HG03342 (cell line): ENCODE results near the gene ABCA7.

Experiments used
- ATAC-seq: cut with Tn5 transposase; IDR thresholded peaks from one replicate; pipeline ENCODE4 v1.9.1; 2021; ENCODE audit warnings: mild to moderate bottlenecking, moderate library complexity; ENCODE audit not compliant: unreplicated experiment

Gene ABCA7

DNA sequence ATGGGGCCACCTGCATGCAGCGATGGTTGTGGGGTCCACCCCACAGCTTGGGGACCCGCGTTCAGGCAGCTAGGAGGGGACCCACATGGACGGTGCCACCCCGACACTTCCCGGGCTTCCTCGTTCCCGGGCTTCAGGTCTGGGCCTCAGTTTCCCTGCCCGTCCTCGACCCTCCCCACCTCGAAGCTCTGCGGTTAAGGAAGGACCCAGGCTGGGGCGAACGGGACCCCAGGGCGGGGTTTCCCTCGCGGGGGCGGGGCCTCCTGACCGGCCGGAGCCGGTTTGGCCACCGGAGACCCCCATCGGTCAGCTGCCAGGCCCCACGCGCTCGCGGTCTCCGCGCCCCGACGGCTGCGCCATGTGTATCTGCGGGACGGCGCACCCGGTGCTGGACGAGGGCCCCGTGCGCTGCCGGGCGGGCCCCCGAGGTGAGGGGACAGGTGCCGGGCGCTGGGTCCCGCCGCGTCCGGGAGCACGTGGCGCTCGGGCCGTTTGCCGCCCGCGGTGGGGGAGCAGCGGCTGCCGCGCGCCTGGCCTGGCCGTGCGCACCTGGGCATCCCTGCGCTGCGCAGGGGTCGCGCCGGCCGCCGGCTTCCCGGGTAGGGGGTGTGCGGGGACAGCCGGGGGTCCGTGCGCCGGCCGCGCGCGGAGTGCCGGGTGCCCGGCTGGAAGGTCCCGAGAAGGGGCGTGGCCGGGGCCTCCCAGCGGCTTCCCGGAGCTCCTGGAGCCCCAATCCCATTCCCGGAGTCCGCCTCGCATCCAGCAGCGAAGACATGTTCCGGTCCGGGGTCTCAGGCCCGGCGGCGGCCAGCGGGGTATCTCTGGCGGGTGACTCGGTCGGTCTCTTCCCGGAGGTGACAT is 31.3 kb downstream of the ABCA7 start:
- ATAC-seq = no peak

DNA sequence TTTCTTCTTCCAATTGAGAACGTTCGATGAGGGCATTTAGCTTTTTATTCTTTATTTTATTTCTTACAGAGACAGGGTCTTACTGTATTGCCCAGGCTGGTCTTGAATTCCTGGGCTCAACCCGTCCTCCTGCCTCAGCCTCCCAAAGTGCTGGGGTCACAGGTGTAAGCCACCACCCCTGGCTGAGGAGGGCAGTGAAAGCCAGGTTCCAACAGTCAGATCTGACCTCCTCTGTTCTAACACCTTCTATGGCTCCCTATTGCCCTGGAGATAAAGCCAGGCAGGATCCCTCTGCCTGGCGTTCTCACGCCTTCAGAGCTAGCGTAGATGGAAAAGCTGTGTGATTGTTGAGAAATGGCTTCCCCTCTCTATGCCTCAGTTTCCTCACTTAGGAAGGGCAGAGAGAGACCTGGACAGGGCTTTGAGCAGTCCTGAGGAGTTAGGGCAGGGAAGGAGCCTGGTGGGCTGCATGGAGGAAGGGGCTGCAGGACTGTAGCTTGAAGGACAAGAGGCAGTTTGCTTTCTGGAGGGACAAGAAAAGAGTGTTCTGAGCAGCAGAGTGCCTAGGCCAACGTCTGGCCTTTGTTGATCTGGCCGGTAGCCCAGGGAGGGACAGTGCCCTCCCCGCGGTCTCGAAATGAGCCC is 32.6 kb downstream of the ABCA7 start:
- ATAC-seq = no peak

DNA sequence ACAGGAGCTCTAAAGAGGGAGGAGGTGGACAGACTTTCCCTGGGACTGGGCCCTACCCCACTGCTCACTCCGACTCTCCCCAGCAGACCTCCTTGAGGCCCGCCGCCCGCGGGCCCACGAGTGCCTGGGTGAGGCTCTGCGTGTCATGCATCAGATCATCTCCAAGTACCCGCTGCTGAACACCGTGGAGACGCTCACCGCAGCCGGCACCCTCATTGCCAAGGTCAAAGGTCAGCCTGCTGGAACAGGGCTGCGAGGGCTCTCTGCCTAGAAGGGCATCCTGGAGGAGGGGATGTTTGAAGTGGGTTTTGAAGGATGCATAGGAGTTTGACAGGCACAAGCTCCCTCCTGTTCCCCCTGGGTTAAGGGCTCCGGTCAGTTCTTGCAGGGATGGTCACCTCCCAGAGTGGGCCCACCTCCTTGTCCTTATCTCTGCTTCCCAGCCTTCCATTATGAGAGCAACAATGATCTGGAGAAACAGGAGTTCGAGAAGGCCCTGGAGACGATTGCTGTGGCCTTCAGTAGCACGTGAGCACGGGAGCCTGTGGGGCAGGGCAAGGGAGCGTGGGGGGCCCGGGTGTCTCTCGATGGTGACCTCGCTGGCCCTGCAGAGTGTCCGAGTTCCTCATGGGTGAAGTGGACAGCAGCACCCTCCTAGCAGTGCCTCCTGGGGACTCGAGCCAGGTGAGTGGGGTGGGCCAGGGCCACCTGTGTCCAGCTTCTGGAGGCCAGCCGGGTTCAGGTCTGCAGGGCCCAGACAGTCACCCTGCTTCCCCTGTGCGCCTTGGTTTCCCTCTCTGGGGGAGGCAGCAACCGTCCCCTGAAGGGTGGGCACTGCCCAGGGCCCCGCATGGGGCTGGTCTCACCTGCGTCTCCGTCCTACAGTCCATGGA is 33.4 kb downstream of the ABCA7 start:
- no peak for ATAC-seq

DNA sequence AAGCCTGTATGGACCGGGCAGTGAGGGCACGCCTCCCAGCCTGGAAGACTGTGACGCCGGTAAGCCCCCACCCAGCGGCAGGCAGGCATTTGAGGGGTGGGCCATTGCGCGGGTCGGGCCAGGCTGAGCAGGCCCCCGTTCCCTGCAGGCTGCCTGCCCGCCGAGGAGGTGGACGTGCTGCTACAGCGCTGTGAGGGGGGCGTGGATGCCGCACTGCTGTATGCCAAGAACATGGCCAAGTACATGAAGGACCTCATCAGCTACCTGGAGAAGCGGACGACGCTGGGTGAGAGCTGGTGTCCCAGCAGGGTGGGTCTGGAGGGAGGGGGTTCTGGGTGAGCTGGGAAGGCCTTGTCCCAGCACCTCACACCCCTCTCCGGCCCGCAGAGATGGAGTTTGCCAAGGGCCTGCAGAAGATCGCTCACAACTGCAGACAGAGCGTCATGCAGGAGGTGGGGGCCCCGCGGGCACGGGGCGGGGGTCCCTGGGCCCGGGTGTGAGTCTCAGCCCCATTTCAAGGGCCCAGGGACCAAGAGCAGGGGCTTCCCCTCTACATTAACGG is 34.1 kb downstream of the ABCA7 start:
- ATAC-seq = no peak

DNA sequence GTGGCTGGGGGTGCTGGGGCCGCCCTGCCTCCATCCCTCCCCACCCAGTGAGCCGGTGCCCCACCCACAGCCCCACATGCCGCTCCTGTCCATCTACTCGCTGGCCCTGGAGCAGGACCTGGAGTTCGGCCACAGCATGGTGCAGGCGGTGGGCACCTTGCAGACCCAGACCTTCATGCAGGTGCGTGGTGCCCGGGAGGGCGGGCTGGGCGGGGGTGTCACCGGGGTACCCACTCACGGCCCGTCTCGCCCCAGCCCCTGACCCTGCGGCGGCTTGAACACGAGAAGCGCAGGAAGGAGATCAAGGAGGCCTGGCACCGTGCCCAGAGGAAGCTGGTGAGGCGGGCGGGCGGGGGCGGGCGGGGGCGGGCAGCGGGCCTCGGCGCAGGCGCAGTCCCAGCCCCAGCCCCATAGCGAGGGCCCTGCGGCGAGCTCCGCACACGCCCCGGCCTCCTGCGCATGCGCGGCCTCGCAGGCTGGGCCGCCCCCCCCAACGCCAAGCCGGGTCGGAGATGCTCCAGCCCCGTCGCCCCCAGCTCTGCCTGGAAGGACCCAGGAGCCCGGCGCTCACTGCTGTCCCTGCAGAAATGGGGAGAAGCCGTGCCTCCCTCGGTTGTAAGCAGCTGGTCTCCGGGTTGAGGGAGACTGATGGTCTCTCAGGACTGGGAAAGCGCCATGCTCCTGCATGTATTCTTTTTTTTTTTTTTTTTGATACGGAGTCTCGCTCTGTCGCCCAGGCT is 34.8 kb downstream of the ABCA7 start:
- ATAC-seq = no peak

DNA sequence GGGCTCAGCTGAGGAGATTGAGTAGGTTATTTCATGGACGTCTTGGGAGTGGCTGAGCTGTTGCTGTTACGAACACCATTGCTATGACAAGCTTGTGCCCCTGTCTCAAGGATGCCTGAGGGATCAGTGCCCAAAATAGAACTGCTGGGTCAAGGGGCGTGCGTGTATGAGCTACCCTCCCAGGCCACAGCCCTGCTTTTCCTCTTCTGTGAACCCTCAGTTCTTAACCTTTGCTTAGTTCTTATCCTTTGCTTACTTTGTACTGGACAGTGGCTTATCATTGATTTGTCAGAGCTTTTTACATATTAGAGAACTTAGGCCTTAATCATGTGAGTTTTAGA is 36.1 kb downstream of the ABCA7 start:
- ATAC-seq = no peak

DNA sequence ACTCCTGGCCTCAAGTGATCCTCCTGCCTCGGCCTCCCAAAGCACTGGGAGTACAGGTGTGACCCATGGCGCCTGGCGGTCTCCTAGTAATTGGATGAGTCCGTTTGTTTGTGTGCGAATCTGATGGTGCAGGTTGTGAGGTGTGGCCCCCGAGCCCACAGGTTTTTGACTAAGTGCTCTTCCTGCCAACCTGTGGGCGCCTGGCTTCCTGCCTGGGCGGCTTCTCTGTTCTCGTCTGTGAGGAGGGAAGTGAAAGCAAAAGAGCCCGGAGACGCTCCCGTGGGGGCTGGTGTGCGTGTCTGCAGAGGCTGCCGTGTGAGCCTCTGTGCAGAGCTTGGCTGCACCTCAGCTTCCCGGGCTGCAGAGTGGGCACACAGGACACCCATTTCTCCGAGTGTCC is 37.0 kb downstream of the ABCA7 start:
- ATAC-seq = peak; percentile 66

DNA sequence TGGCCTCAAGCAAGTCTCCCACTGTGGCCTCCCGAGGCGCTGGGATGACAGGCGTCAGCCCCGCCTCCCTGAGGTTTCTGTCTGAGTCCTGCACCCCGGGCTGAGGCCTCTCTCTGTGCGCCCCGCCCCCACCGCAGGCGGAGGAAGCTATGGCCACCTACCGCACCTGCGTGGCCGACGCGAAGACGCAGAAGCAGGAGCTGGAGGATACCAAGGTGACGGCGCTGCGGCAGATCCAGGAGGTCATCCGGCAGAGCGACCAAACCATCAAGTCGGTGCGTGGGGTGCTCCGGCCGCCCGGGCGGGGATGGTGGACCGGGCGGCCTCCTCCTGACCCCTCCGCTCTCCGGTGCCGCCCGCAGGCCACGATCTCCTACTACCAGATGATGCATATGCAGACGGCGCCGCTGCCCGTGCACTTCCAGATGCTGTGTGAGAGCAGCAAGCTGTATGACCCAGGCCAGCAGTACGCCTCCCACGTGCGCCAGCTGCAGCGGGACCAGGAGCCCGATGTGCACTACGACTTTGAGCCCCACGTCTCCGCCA is 39.7 kb downstream of the ABCA7 start:
- no peak for ATAC-seq

DNA sequence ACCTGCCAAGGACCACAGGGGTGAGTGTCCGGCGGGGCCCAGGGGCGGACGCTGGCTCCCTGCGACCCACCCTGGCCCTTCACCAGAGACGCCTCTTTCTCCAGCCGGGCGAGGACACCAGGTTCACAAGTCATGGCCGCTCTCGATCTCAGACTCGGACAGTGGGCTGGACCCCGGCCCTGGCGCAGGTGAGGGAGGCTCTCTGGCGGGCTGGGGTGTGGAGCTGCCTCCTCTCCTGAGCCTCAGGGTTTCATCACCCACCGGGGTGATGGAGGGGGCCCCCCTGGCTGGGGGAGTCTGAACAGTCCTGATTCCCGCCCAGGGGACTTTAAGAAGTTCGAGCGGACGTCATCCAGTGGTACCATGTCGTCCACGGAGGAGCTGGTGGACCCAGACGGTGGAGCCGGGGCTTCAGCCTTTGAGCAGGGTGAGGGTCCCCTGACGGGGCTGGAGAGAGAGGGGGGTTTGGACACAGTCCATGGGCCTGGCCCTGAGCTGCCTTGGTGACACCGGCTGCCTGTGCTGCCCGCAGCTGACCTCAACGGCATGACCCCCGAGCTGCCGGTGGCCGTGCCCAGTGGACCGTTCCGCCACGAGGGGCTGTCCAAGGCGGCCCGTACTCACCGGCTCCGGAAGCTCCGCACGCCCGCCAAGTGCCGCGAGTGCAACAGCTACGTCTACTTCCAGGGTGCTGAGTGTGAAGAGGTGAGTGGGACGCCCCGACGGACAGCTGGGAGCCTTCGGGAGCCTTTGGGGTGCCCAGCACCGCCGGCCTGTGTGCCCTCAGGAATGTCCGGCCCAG is 40.7 kb downstream of the ABCA7 start:
- no peak for ATAC-seq

DNA sequence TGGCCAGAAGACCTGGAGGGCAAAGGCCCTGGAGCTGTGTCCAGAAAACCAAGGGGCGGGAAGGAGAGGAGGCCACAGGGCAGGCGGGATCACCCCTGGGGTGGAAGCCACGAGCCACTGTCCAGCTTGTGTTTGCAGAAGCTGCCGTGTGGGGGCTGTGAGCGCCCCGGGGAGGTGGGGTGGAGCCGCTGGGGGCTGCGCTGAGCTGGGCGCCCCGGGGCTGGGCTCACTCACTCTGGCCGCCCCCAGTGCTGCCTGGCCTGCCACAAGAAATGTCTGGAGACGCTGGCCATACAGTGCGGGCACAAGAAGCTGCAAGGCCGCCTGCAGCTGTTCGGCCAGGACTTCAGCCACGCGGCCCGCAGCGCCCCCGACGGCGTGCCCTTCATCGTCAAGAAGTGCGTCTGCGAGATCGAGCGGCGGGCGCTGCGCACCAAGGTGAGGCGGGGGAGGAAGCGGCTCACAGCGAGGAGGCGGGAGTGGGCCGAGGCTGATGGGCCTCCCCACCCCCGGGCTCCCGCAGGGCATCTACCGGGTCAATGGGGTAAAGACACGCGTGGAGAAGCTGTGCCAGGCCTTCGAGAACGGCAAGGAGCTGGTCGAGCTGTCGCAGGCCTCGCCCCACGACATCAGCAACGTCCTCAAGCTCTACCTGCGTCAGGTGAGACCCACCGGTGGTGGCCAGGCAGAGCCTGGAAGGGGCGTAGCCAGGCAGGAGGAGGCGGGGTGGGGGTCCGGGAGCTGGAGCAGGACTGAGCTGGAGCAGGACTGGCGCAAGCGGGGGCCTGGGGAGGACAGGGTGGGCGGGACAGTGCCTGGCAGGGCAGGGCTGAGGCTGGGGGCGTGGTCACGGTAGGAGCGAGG is 41.6 kb downstream of the ABCA7 start:
- no peak for ATAC-seq

DNA sequence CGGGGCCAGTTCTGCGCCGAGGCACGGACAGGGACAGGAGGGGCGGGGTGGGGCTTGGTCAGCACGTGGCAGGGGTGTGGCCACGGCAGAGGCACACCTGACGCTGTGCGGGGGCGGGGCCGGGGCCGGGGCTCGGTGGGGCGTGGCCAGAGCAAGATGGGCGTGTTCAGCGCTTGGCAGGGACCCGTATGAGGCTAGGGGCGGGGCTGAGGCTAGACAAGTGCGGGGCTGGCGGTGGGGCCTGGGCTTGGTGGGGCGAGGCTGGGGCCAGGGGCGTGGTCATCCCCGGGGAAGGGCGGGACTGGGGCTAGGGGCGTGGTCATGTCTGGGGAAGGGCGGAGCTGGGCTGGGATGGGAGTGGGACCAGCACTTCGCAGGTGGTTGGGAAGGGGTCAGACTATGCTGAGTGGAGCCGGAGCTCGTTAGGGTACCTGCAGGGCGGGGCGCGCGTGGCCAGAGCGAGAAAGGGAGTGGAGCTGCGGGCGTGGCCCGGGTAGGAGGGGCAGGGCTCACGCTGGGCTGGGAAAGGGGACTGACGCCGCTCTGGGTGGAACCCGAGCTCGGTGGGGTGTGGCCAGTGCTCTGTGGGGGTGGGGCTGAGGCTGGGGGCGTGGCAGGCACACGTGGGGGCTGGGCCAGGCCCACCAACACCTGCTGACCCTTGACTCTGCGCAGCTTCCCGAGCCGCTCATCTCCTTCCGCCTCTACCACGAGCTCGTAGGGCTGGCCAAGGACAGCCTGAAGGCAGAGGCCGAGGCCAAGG is 42.4 kb downstream of the ABCA7 start:
- ATAC-seq = no peak

DNA sequence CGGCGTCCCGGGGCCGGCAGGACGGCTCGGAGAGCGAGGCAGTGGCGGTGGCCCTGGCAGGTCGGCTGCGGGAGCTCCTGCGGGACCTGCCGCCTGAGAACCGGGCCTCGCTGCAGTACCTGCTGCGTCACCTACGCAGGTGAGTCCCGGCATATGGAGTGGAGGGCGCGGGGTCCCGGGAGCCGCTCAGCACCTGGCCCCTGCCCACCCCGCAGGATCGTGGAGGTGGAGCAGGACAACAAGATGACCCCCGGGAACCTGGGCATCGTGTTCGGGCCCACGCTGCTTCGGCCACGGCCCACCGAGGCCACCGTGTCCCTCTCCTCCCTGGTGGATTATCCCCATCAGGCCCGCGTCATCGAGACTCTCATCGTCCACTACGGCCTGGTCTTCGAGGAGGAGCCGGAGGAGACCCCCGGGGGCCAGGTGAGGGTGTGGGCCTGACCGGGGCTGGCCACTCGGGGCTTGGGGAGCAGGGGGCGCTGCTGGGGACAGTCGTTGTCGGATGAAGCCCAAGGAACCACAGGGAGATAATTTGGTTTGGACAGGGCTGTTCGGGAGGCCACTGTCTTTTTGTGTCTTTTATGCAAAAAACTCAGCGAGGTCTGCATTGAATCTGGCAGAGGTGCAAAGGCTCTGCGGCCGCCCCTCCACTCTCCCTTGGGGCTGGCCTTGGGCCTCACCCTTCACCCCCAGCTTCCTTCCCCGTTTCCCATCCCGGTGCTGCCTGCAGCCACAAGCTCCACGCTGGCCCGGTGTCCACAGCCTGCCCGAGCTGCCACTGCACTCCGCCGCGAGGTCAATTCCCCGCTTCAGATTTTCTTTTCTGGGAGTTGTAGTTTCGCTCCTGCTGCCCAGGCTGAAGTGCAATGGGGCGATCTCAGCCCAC is 43.3 kb downstream of the ABCA7 start:
- ATAC-seq = no peak

DNA sequence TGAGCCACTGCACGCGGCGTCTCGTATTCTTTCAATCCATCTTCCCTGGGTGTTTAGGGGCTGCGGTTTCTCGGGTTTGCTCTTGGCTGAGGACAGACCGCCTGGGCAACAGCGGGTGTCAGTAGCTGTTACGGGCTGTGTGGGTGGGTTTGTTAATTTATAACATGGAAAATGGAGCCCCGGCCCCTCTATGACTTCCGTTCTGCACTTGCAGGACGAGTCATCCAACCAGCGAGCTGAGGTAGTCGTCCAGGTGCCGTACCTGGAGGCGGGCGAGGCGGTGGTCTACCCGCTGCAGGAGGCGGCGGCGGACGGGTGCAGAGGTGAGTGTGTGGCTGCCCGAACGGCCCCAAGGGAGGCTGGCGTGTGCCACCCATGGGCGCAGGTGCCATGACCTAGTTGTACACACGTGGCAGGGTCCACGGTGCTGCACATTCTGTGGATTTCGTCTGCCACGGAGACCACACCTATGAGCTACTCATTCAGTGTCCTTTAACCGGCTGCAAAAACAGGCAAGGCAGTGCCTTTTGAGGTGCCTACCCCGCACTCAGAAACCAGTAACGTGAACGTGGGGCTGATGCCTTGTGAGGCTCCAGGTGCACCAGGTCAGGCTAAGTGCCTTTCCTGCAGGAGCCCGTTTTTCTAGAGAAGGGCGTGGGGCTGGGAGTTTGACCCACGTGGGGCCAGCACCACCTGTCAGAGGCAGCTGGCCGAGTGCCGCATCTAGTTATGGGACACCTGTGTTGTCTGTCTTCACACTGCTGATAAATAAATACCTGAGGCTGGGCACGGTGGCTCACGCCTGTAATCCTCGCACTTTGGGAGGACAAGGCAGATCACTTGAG is 44.3 kb downstream of the ABCA7 start:
- no peak for ATAC-seq

DNA sequence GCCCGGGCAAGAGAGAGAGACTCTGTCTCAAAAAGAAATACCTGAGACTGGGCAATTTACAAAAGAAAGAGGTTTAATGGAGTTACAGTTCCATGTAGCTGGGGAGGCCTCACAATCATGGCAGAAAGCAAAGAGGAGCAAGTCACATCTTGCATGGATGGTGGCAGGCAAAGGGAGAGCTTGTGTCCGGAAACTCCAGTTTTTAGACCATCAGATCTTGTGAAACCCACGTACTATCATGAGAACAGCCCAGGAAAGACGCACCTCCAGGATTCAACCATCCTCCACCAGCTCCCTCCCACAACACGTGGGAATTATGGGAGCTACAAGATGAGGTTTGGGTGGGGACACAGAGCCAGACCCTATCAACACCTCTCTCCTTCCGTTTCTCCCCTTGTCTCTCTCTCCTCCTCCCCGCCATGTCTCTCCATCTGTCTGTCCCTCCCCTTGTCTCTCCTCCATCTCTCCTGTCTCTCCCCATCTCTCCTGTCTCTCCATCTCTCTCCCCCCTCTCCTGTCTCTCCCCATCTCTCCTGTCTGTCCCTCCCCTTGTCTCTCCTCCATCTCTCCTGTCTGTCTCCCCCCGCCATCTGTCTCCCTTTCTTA is 45.2 kb downstream of the ABCA7 start:
- no peak for ATAC-seq

DNA sequence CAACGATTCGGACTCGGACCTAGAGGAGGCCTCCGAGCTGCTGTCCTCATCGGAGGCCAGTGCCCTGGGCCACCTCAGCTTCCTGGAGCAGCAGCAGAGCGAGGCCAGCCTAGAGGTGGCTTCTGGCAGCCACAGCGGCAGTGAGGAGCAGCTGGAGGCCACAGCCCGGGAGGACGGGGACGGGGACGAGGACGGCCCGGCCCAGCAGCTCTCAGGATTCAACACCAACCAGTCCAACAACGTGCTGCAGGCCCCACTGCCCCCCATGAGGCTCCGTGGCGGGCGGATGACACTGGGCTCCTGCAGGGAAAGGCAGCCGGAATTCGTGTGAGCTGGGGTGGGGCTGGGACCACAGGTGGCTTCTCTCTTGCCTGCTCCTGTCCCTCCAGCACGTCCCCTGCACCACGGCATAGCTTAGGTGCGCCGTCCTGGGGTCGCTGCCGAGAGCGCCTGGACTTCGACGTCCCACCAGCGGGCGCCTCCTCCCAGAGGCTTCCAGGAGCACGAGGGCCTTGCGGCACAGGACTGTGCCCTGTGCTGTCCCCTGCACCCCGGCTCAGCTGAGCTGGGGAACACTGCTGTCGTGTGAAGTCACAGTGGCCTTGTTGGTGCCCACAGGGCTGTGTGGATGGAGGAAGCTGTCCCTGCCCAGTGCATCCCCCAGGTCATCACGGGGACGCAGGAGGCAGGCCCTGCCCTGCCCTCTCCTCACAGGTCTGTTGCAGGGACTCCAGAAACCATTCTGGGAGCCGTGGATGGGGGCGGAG is 46.0 kb downstream of the ABCA7 start:
- ATAC-seq = no peak
